ENCODE results near the gene ZNF446. TPM values are rescaled to one million over a fixed set of nuclear protein-coding genes. Genes with fewer than 3 reads are reported as not detected.

The ZNF446 gene
- total and polyA plus RNA-seq, 2 donors = 6.0 to 16.2 TPM

- Histone ChIP-seq H3K4me1 (ENCODE audit: insufficient read depth) (no peaks in the 10 kb centered on the region), H3K4me3 (ENCODE audit: low read depth, low read length) (no peak overlapping the region), H3K36me3 (ENCODE audit: insufficient read depth) (peaks cover 3% of the 10 kb centered on the region), H3K27ac (ENCODE audit: low read depth) (no peak overlapping the region)
- DNase-seq (ENCODE audit: extremely low spot score) = no peak
- WGBS = 92% methylated on average over 65 of the region's 65 CpGs
Measured at GRCh38 chr19:58516964-58517833, 41.0 kb downstream of the ZNF446 start.

DNA sequence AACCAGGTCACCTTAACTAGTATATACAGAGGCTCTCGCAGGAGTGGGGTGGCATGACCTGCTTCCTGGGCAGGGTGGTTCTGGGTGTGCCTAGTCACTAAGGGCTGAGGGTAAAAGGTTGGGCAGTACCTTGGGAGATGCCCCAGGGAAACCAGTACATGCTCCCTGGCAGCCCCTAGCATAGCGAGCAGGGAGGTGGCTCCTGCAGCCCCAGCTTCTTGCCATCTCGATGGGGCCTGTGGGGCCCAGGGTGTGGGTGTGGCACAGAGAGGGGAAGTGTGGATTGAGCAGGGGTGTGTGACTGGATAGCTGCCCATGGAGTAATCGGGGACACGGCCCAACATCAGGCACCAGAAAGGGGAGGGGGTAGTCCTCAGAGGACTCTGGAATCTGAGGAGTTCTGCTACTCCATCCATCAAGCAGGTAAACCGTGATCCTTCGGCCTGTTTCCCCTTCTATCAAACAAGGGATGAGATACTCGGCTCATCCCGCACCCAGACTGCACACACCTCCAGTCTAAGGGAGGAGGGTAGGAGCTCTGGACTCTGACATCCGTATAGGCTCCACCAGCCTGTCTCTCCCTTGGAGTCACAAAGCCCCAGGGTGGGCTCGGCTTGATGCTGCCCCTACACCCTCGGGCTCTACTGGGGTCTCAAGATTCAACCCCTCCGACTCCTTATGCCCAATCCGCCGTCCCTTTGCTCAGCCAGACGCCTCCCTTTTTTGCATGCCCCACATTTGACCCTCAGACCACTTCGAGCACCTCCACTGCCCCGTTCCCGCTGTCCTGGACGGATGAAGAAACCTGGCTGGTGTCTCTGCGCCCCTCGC lies 42.3 kb downstream of the ZNF446 start:
- H3K36me3 ChIP-seq (ENCODE audit: insufficient read depth) = peaks cover 3% of the 10 kb centered on the region
- H3K4me1 ChIP-seq (ENCODE audit: insufficient read depth) = no peaks in the 10 kb centered on the region
- peak overlapping the region; percentile 63 for H3K4me3 ChIP-seq (ENCODE audit: low read depth, low read length)
- peak overlapping the region; percentile 90 for H3K27ac ChIP-seq (ENCODE audit: low read depth)
- WGBS = 9% methylated on average over 22 of the region's 22 CpGs
- no peak for DNase-seq (ENCODE audit: extremely low spot score)

DNA sequence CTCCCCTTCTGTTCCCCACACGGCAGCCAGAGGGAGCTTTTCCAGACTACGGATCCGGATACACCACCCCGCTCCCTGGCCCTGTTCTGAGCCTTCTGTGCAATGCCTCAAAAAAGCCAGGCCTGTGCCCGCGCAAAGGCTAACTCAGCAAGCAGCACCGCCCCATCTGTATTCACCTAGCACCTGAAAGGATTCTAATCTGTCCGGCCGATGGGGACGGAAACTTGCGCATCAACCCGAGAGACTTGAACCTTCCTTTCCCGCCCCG lies 42.9 kb downstream of the ZNF446 start:
- WGBS = under 1% methylated on average over 14 of the region's 14 CpGs
- H3K4me3 ChIP-seq (ENCODE audit: low read depth, low read length) = peak overlapping the region; percentile 63
- no peaks in the 10 kb centered on the region for H3K4me1 ChIP-seq (ENCODE audit: insufficient read depth)
- H3K27ac ChIP-seq (ENCODE audit: low read depth) = peak overlapping the region; percentile 90
- peaks cover 3% of the 10 kb centered on the region for H3K36me3 ChIP-seq (ENCODE audit: insufficient read depth)
- no peak for DNase-seq (ENCODE audit: extremely low spot score)

GRCh38 chr19:58519355-58520256 lies 43.5 kb downstream of the ZNF446 start, which contains the start of gene ZBTB45:
Gene ZBTB45 (minus strand): TSS chr19:58519810. CDS start chr19:58517673, 2,137 bp downstream.
- H3K4me3 ChIP-seq (ENCODE audit: low read depth, low read length) = peak within 1 kb of the TSS; percentile 63
- DNase-seq (ENCODE audit: extremely low spot score) = peak; percentile 89
- H3K36me3 ChIP-seq (ENCODE audit: insufficient read depth) = peaks cover 3% of the 10 kb centered on the region
- under 1% methylated on average over 87 of the region's 87 CpGs for WGBS
- no peaks in the 10 kb centered on the region for H3K4me1 ChIP-seq (ENCODE audit: insufficient read depth)
- peak within 1 kb of the TSS; percentile 90 for H3K27ac ChIP-seq (ENCODE audit: low read depth)

- H3K4me3 ChIP-seq (ENCODE audit: low read depth, low read length) = peak overlapping the region; percentile 63
- peak overlapping the region; percentile 90 for H3K27ac ChIP-seq (ENCODE audit: low read depth)
- no peaks in the 10 kb centered on the region for H3K4me1 ChIP-seq (ENCODE audit: insufficient read depth)
- peaks cover 3% of the 10 kb centered on the region for H3K36me3 ChIP-seq (ENCODE audit: insufficient read depth)
- 5% methylated on average over 7 of the region's 7 CpGs for WGBS
- DNase-seq (ENCODE audit: extremely low spot score) = no peak
Measured at GRCh38 chr19:58520257-58520599, 44.1 kb downstream of the ZNF446 start.

- no peak overlapping the region for H3K4me3 ChIP-seq (ENCODE audit: low read depth, low read length)
- WGBS = 62% methylated on average over 4 of the region's 4 CpGs
- no peak overlapping the region for H3K27ac ChIP-seq (ENCODE audit: low read depth)
- no peak for DNase-seq (ENCODE audit: extremely low spot score)
- H3K4me1 ChIP-seq (ENCODE audit: insufficient read depth) = no peaks in the 10 kb centered on the region
- peaks cover 3% of the 10 kb centered on the region for H3K36me3 ChIP-seq (ENCODE audit: insufficient read depth)
Measured at GRCh38 chr19:58521651-58522050, 45.5 kb downstream of the ZNF446 start.

GRCh38 chr19:58522709-58523108 lies 46.6 kb downstream of the ZNF446 start:
- DNase-seq (ENCODE audit: extremely low spot score) = no peak
- WGBS = 81% methylated on average over 3 of the region's 3 CpGs
- H3K27ac ChIP-seq (ENCODE audit: low read depth) = no peak overlapping the region

DNA sequence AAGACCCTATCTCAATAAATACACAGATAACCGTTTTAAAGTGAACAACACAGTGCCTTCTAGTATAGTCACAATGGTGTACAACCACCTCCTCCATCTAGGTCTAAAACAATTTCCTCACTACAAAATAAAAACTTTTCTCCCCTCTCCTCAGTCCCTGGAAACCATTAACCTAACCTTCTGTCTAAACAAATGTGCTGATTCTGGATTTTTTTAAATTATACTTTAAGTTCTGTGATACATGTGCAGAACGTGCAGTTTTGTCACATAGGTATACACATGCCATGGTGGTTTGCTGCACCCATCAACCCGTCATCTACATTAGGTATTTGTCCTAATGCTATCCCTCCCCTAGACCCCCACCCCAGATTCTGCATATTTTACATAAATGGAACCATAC lies 53.3 kb downstream of the ZNF446 start:
- no peak for DNase-seq (ENCODE audit: extremely low spot score)
- WGBS = 76% methylated on average over 3 of the region's 3 CpGs
- no peak overlapping the region for H3K27ac ChIP-seq (ENCODE audit: low read depth)
- H3K4me3 ChIP-seq (ENCODE audit: low read depth, low read length) = no peak overlapping the region
- no peaks in the 10 kb centered on the region for H3K36me3 ChIP-seq (ENCODE audit: insufficient read depth)
- H3K4me1 ChIP-seq (ENCODE audit: insufficient read depth) = no peaks in the 10 kb centered on the region

More at GRCh38 chr19:58522709-58523108, 46.6 kb downstream of the ZNF446 start:
- no peaks in the 10 kb centered on the region for H3K36me3 ChIP-seq (ENCODE audit: insufficient read depth)
- no peak overlapping the region for H3K4me3 ChIP-seq (ENCODE audit: low read depth, low read length)
- H3K4me1 ChIP-seq (ENCODE audit: insufficient read depth) = no peaks in the 10 kb centered on the region

Small RNA genes lying within 50 kb of the gene (small RNA-seq; reads per million reads assigned to genes)
- not detected for gene RN7SL693P
- gene RNU6-1337P = not detected

Other genes with a start within 250 kb of the ZNF446 start
- 51.4 TPM for gene ZNF544, start 247.4 kb upstream of the ZNF446 start, total RNA-seq
- gene ZNF544, start 247.4 kb upstream of the ZNF446 start, polyA plus RNA-seq = 23.6 TPM
- gene ZNF8, start 197.4 kb upstream of the ZNF446 start, total RNA-seq = 7.8 TPM
- gene ZNF8, start 197.4 kb upstream of the ZNF446 start, polyA plus RNA-seq = 1.8 TPM
- 30.1 TPM for gene ERVK3-1, start 171.0 kb upstream of the ZNF446 start, total RNA-seq
- 33.9 TPM for gene ERVK3-1, start 171.0 kb upstream of the ZNF446 start, polyA plus RNA-seq
- 2.9 TPM for gene ZSCAN22, start 149.4 kb upstream of the ZNF446 start, total RNA-seq
- gene ZSCAN22, start 149.4 kb upstream of the ZNF446 start, polyA plus RNA-seq = 1.6 TPM
- gene A1BG, start 122.9 kb upstream of the ZNF446 start, total RNA-seq = 0.69 TPM
- 19.3 TPM for gene A1BG, start 122.9 kb upstream of the ZNF446 start, polyA plus RNA-seq
- gene ZNF497, start 113.6 kb upstream of the ZNF446 start, total RNA-seq = 2.1 TPM
- 0.73 TPM for gene ZNF497, start 113.6 kb upstream of the ZNF446 start, polyA plus RNA-seq
- gene ZNF837, start 95.3 kb upstream of the ZNF446 start, total RNA-seq = 1.5 TPM
- gene ZNF837, start 95.3 kb upstream of the ZNF446 start, polyA plus RNA-seq = 1.6 TPM
- gene RPS5, start 89.1 kb upstream of the ZNF446 start, total RNA-seq = 1,214 TPM
- gene RPS5, start 89.1 kb upstream of the ZNF446 start, polyA plus RNA-seq = 1,879 TPM
- gene RNF225, start 80.7 kb upstream of the ZNF446 start, total RNA-seq = not detected
- 0.11 TPM for gene RNF225, start 80.7 kb upstream of the ZNF446 start, polyA plus RNA-seq
- gene ZNF584, start 67.7 kb upstream of the ZNF446 start, total RNA-seq = 13.6 TPM
- 18.5 TPM for gene ZNF584, start 67.7 kb upstream of the ZNF446 start, polyA plus RNA-seq
- 11.9 TPM for gene ZNF132, start 36.2 kb upstream of the ZNF446 start, total RNA-seq
- gene ZNF132, start 36.2 kb upstream of the ZNF446 start, polyA plus RNA-seq = 2.3 TPM
- 6.6 TPM for gene ZNF324B, start 24.7 kb upstream of the ZNF446 start, total RNA-seq
- gene ZNF324B, start 24.7 kb upstream of the ZNF446 start, polyA plus RNA-seq = 5.4 TPM
- 9.5 TPM for gene ZNF324, start 9.3 kb upstream of the ZNF446 start, total RNA-seq
- gene ZNF324, start 9.3 kb upstream of the ZNF446 start, polyA plus RNA-seq = 8.6 TPM
- 3.5 TPM for gene SLC27A5, start 35.6 kb downstream of the ZNF446 start, total RNA-seq
- gene SLC27A5, start 35.6 kb downstream of the ZNF446 start, polyA plus RNA-seq = 16.8 TPM
- gene ZBTB45, start 43.5 kb downstream of the ZNF446 start, total RNA-seq = 3.3 TPM
- 18.4 TPM for gene ZBTB45, start 43.5 kb downstream of the ZNF446 start, polyA plus RNA-seq
- gene TRIM28, start 67.7 kb downstream of the ZNF446 start, total RNA-seq = 177 TPM
- 282 TPM for gene TRIM28, start 67.7 kb downstream of the ZNF446 start, polyA plus RNA-seq
- gene CHMP2A, start 78.8 kb downstream of the ZNF446 start, total RNA-seq = 38.4 TPM
- 212 TPM for gene CHMP2A, start 78.8 kb downstream of the ZNF446 start, polyA plus RNA-seq
- gene UBE2M, start 82.3 kb downstream of the ZNF446 start, total RNA-seq = 31.0 TPM
- 69.3 TPM for gene UBE2M, start 82.3 kb downstream of the ZNF446 start, polyA plus RNA-seq
- 12.4 TPM for gene MZF1, start 97.0 kb downstream of the ZNF446 start, total RNA-seq
- gene MZF1, start 97.0 kb downstream of the ZNF446 start, polyA plus RNA-seq = 22.1 TPM